ENCODE results near the gene DIAPH1. TPM values are rescaled to one million over a fixed set of nuclear protein-coding genes. Genes with fewer than 3 reads are reported as not detected.

Gene DIAPH1
- total RNA-seq, 1 experiment from 2014 or later, result 142 TPM

DNA sequence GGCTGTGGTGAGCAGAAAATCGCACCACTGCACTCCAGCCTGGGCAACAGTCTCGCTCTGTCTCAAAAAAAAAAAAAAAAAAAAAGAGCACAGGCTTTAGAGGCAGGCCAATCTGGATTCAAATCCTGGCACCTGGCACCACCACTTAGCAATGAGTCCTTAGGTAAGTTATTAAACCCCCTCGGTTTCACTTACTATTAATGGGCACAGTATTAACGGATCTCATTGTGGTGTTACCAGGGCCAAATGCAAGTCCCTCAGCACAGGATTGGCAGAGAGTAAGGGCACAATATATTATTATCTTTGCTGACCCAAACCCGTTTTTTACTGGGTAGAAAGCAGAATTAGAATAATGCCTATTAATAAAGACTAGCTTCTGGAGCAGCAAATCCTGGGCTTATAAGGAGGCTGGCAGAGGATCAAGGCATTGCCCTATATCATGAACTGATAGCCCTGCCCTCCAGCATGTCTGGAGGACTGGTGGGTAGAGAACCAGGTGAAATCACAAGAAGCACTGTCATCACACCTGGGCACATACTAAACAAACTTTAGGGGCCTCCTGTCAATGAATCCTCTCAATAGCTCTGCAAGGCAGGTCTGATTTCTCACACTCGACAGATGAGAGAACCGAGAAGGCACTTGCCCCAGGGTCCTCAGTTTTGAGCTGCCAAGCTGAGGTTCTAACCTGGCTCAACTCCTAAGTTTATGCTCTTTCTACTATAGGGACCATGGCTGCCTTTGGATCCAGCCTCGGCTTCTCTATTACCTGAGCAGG, 112.2 kb downstream of the DIAPH1 start (continued):
- TF ChIP-seq, protein P1, sequence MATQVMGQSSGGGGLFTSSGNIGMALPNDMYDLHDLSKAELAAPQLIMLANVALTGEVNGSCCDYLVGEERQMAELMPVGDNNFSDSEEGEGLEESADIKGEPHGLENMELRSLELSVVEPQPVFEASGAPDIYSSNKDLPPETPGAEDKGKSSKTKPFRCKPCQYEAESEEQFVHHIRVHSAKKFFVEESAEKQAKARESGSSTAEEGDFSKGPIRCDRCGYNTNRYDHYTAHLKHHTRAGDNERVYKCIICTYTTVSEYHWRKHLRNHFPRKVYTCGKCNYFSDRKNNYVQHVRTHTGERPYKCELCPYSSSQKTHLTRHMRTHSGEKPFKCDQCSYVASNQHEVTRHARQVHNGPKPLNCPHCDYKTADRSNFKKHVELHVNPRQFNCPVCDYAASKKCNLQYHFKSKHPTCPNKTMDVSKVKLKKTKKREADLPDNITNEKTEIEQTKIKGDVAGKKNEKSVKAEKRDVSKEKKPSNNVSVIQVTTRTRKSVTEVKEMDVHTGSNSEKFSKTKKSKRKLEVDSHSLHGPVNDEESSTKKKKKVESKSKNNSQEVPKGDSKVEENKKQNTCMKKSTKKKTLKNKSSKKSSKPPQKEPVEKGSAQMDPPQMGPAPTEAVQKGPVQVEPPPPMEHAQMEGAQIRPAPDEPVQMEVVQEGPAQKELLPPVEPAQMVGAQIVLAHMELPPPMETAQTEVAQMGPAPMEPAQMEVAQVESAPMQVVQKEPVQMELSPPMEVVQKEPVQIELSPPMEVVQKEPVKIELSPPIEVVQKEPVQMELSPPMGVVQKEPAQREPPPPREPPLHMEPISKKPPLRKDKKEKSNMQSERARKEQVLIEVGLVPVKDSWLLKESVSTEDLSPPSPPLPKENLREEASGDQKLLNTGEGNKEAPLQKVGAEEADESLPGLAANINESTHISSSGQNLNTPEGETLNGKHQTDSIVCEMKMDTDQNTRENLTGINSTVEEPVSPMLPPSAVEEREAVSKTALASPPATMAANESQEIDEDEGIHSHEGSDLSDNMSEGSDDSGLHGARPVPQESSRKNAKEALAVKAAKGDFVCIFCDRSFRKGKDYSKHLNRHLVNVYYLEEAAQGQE (IDR thresholded peaks at IDR 0.05; ENCODE audit: low read depth), result no peak
- TF ChIP-seq ZFX (IDR thresholded peaks at IDR 0.05), result no peak

DNA sequence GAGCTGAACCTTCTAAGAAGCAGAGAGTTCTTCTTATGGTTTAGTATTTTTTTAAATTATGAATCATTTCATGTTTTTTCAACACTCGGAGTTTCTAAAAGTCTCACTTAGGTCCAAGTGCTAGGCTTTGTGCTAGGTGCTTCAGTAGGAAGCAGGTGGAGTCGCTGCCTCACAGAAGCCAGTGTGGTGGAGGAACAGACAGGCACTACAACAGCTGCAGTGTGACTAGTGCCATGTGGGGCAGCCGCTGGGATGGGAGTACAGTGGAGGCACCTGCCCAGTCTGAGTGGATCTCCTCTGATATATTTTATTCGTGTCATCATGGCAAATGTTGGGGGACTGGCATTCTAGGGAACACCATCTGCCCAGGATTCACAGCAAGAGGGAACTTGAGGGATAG, 114.6 kb downstream of the DIAPH1 start:
- DNase-seq (ENCODE audit: low read depth, low spot score) (no peak), ATAC-seq (no peak)
- Histone ChIP-seq H3K4me2 (ENCODE audit: low read length) (no peak overlapping the region), H3K4me1 (ENCODE audit: control insufficient read depth in 1 of 2, insufficient read depth in 2 of 2, low read length in 2 of 2) (no peaks in the 10 kb centered on the region), H3K27me3 (ENCODE audit: insufficient read depth, low read length) (no peaks in the 10 kb centered on the region), H3K9me2 (ENCODE audit: insufficient read depth) (no peaks in the 10 kb centered on the region), H3K9me3 (ENCODE audit: control insufficient read depth in 1 of 2, insufficient read depth in 1 of 2, low read depth in 1 of 2, low read length in 2 of 2) (no peaks in the 10 kb centered on the region), H2AFZ (ENCODE audit: low read depth, low read length, poor library complexity, severe bottlenecking) (no peak overlapping the region), H3K36me3 (ENCODE audit: control insufficient read depth in 1 of 2, insufficient read depth in 2 of 2, low read length in 2 of 2) (no peaks in the 10 kb centered on the region), H3K9ac (ENCODE audit: low read length) (no peak overlapping the region), H4K20me1 (ENCODE audit: insufficient read depth) (no peaks in the 10 kb centered on the region), H3K27ac (ENCODE audit: low read depth, low read length) (no peak overlapping the region), H3K4me3 (replicated peaks in 1 of 2; ENCODE audit: low read depth in 1 of 2, low read length in 2 of 2) (no peak overlapping the region), H3K79me2 (ENCODE audit: insufficient read depth, low read length) (no peaks in the 10 kb centered on the region)
- BruUV-seq (replicated peaks), result no TSS peak
- POLR2A ChIA-PET, result no interaction called here
- TF ChIP-seq EGR1 (IDR thresholded peaks at IDR 0.05; ENCODE audit: low read depth), result no peak
- TF ChIP-seq, protein P2, sequence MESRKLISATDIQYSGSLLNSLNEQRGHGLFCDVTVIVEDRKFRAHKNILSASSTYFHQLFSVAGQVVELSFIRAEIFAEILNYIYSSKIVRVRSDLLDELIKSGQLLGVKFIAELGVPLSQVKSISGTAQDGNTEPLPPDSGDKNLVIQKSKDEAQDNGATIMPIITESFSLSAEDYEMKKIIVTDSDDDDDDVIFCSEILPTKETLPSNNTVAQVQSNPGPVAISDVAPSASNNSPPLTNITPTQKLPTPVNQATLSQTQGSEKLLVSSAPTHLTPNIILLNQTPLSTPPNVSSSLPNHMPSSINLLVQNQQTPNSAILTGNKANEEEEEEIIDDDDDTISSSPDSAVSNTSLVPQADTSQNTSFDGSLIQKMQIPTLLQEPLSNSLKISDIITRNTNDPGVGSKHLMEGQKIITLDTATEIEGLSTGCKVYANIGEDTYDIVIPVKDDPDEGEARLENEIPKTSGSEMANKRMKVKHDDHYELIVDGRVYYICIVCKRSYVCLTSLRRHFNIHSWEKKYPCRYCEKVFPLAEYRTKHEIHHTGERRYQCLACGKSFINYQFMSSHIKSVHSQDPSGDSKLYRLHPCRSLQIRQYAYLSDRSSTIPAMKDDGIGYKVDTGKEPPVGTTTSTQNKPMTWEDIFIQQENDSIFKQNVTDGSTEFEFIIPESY (IDR thresholded peaks at IDR 0.05; ENCODE audit: extremely low read depth, insufficient replicate concordance, low read length), result no peak
- no peak for TF ChIP-seq YY1 (IDR thresholded peaks at IDR 0.05; ENCODE audit: extremely low read depth, insufficient replicate concordance, low read depth, low read length)
- no peak for TF ChIP-seq CBX3 (IDR thresholded peaks at IDR 0.05; ENCODE audit: low read depth)
- RAD21 ChIA-PET (ENCODE audit: low non-redundant PET in 1 of 2, low total read pairs in 2 of 2, uncharacterized antibody in 2 of 2, unreplicated experiment in 2 of 2), result no interaction called here
- intact Hi-C loops (cut with micrococcal nuclease), result no loop called here
- CTCF ChIA-PET, result no interaction called here

Measured in HCT116 (cell line).